ENCODE data around the gene RNU6-9. TPM values are rescaled to one million over a fixed set of nuclear protein-coding genes. Genes with fewer than 3 reads are reported as not detected.
A peak's percentile ranks its signal among the peaks of the same experiment; 100 is the strongest.

RNU6-9 gene
- total RNA-seq, 2 experiments from 2014 or later: not detected

DNA sequence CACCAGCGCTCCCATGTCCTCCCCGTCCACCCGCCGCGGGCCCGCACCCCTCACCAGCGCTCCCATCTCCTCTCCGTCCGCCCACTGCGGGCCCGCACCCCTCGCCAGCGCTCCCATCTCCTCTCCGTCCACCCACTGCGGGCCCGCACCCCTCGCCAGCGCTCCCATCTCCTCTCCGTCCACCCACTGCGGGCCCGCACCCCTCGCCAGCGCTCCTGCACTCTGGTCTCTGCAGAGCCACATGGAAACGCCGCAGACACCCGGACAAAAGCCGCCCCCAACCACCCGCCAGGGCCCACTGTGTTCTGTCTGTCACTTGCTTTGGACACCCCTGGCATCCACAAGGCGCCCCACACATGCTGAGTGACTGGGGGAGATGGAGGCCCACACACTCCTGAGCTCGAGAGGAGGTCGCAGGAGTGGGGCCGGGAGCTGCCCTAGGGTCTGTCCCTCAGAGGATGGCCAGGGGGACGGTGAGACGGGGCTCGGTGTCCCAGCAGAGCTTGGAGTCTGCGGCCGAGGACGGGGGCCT lies 26.4 kb upstream of the RNU6-9 start:
- intact Hi-C loops (cut with DNase I, micrococcal nuclease): no loop called here
- H3K4me1 ChIP-seq (ENCODE audit: insufficient read depth, low read length): peaks cover 21% of the 10 kb centered on the region
- peaks cover 29% of the 10 kb centered on the region for H3K4me1 Mint-ChIP-seq (ENCODE audit: low read depth)
- CTCF ChIA-PET: interaction anchor here (0.6 kb wide), 1 partner anchor 97 kb away, joined by 3 read pairs; no protein-coding TSS in a partner anchor
- TF ChIP-seq, protein P1, sequence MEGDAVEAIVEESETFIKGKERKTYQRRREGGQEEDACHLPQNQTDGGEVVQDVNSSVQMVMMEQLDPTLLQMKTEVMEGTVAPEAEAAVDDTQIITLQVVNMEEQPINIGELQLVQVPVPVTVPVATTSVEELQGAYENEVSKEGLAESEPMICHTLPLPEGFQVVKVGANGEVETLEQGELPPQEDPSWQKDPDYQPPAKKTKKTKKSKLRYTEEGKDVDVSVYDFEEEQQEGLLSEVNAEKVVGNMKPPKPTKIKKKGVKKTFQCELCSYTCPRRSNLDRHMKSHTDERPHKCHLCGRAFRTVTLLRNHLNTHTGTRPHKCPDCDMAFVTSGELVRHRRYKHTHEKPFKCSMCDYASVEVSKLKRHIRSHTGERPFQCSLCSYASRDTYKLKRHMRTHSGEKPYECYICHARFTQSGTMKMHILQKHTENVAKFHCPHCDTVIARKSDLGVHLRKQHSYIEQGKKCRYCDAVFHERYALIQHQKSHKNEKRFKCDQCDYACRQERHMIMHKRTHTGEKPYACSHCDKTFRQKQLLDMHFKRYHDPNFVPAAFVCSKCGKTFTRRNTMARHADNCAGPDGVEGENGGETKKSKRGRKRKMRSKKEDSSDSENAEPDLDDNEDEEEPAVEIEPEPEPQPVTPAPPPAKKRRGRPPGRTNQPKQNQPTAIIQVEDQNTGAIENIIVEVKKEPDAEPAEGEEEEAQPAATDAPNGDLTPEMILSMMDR (IDR thresholded peaks at IDR 0.05): no peak
- no peak overlapping the region for H3K27ac Mint-ChIP-seq
- no peak overlapping the region for H3K4me3 Mint-ChIP-seq
- POLR2A ChIA-PET: interaction anchor here (0.8 kb wide), 1 partner anchor 53 kb away, joined by 3 read pairs; no protein-coding TSS in a partner anchor
- ATAC-seq (ENCODE audit: poor library complexity): no peak
- H3K9me3 ChIP-seq (ENCODE audit: control insufficient read depth in 1 of 2, insufficient read depth in 1 of 2, low read length in 2 of 2): peaks cover 0 to under 1% of the 10 kb centered on the region in 2 experiments
- no peak overlapping the region for H3K27ac ChIP-seq (ENCODE audit: low read depth in 1 of 2, low read length in 2 of 2)
- DNase-seq: no peak
- no peak overlapping the region for H3K4me3 ChIP-seq (ENCODE audit: low read length)
- H3K36me3 ChIP-seq (ENCODE audit: insufficient read depth, low read length): peaks cover 37% of the 10 kb centered on the region
- no peaks in the 10 kb centered on the region for H3K27me3 Mint-ChIP-seq
- no peaks in the 10 kb centered on the region for H3K9me3 Mint-ChIP-seq
- no peaks in the 10 kb centered on the region for H3K27me3 ChIP-seq (ENCODE audit: control insufficient read depth in 1 of 2, insufficient read depth in 2 of 2, low read length in 2 of 2)
- H3K36me3 Mint-ChIP-seq (ENCODE audit: low read depth): peaks cover 23% of the 10 kb centered on the region

DNA sequence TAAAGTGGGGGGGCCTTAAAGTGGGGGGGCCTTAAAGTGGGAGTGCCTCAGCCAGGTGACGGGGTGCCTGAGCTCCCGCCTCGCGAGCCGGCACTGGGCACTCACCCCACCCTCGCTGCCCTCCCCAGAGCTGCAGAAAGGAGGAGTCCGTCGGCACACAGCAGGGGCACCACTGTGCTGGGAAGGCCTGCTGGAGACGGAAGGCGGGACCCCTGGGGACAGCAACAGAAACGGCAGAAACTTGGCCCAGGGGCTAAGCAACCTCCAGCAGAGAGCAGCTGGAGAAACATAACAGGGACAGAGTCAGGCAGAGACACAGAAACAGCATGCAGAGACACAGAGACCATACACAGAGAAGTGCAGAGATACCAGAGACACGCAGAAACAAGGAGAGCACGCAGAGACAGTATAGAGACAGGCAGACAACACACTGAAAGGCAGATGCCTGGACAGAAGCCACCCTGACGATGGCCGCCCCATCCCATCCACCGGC lies 25.9 kb upstream of the RNU6-9 start:
- no peaks in the 10 kb centered on the region for H3K27me3 Mint-ChIP-seq
- POLR2A ChIA-PET: interaction anchor here (0.8 kb wide), 1 partner anchor 52 kb away, joined by 3 read pairs; no protein-coding TSS in a partner anchor
- peaks cover 23% of the 10 kb centered on the region for H3K36me3 Mint-ChIP-seq (ENCODE audit: low read depth)
- Histone ChIP-seq H3K27me3 (ENCODE audit: control insufficient read depth in 1 of 2, insufficient read depth in 2 of 2, low read length in 2 of 2) (no peaks in the 10 kb centered on the region), H3K36me3 (ENCODE audit: insufficient read depth, low read length) (peaks cover 37% of the 10 kb centered on the region), H3K4me3 (ENCODE audit: low read length) (no peak overlapping the region), H3K4me1 (ENCODE audit: insufficient read depth, low read length) (peaks cover 26% of the 10 kb centered on the region), H3K27ac (ENCODE audit: low read depth in 1 of 2, low read length in 2 of 2) (no peak overlapping the region), H3K9me3 (ENCODE audit: control insufficient read depth in 1 of 2, insufficient read depth in 1 of 2, low read length in 2 of 2) (no peaks in the 10 kb centered on the region)
- no peaks in the 10 kb centered on the region for H3K9me3 Mint-ChIP-seq
- H3K4me1 Mint-ChIP-seq (ENCODE audit: low read depth): peaks cover 32% of the 10 kb centered on the region
- peak overlapping the region; percentile 27 for H3K27ac Mint-ChIP-seq
- TF ChIP-seq, protein P1 (IDR thresholded peaks at IDR 0.05): no peak
- ATAC-seq (ENCODE audit: poor library complexity): no peak
- no peak for DNase-seq
- H3K4me3 Mint-ChIP-seq: no peak overlapping the region
- intact Hi-C loops (cut with DNase I, micrococcal nuclease): no loop called here
- CTCF ChIA-PET: interaction anchor here (0.6 kb wide), 1 partner anchor 98 kb away, joined by 3 read pairs; no protein-coding TSS in a partner anchor

DNA sequence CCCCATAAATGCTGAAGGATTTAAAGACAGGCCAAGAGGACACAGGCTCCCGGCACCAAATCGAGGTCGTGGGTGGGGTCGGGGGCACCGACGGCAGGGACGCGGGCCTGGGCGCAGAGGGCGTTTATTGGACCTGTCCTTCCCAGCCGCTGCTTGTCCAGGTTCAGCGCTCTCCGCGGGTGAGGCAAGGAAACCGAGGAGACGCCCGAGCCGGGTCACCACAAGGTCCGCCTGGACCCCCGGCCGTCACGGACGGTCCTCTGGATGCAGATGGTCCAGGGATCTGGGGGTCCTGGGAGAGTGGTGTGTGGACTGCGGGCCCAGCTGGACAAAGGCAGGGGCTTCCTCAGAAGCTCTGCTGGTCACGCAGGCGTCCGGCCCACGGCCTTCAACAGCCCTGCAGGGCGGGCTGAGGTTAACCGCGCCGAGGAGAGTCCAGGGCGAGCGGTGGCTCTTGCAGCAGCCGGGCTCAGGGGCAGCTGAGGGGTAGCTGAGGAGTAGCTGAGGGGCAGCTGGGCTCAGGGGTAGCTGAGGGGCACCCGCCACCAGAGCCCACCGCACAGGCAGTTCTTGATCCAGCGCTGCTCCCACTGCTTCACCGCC lies 25.3 kb upstream of the RNU6-9 start:
- no peak overlapping the region for H3K4me3 ChIP-seq (ENCODE audit: low read length)
- H3K9me3 ChIP-seq (ENCODE audit: control insufficient read depth in 1 of 2, insufficient read depth in 1 of 2, low read length in 2 of 2): no peaks in the 10 kb centered on the region
- H3K9me3 Mint-ChIP-seq: no peaks in the 10 kb centered on the region
- no peak for ATAC-seq (ENCODE audit: poor library complexity)
- ChIA-PET POLR2A (interaction anchor here (1.2 kb wide), 1 partner anchor 41 kb away, joined by 3 read pairs; no protein-coding TSS in a partner anchor), CTCF (no interaction called here)
- H3K27me3 ChIP-seq (ENCODE audit: control insufficient read depth in 1 of 2, insufficient read depth in 2 of 2, low read length in 2 of 2): no peaks in the 10 kb centered on the region
- intact Hi-C loops (cut with DNase I, micrococcal nuclease): no loop called here
- peak overlapping the region; percentile 27 for H3K27ac Mint-ChIP-seq
- H3K36me3 ChIP-seq (ENCODE audit: insufficient read depth, low read length): peaks cover 37% of the 10 kb centered on the region
- peaks cover 32% of the 10 kb centered on the region for H3K4me1 Mint-ChIP-seq (ENCODE audit: low read depth)
- no peak overlapping the region for H3K27ac ChIP-seq (ENCODE audit: low read depth in 1 of 2, low read length in 2 of 2)
- H3K4me3 Mint-ChIP-seq: no peak overlapping the region
- H3K4me1 ChIP-seq (ENCODE audit: insufficient read depth, low read length): peaks cover 23% of the 10 kb centered on the region
- peaks cover 28% of the 10 kb centered on the region for H3K36me3 Mint-ChIP-seq (ENCODE audit: low read depth)
- DNase-seq: no peak
- TF ChIP-seq, protein P1 (IDR thresholded peaks at IDR 0.05): no peak
- no peaks in the 10 kb centered on the region for H3K27me3 Mint-ChIP-seq
